H9 (cell line): ENCODE results near the gene PLN. TPM values are rescaled to one million over a fixed set of nuclear protein-coding genes. Genes with fewer than 3 reads are reported as not detected.

ENCODE experiments used
- DNase-seq: peaks from one replicate; pipeline ENCODE4 v3.0.0-alpha.2; 2017
- H2AFZ ChIP-seq: one replicate; pipeline ENCODE4 v1.6.1; 2013; ENCODE audit warnings: mild to moderate bottlenecking, low read length, control low read depth, moderate library complexity
- H2AK5ac ChIP-seq: 2 replicates; pipeline ENCODE4 v1.6.1; 2013; ENCODE audit warnings: low read length, control low read depth, mixed read lengths; ENCODE audit not compliant: insufficient read length
- H2BK120ac ChIP-seq: one replicate; pipeline ENCODE4 v1.6.1; 2013; ENCODE audit warnings: low read depth, mild to moderate bottlenecking, low read length, control low read depth, inconsistent platforms; ENCODE audit not compliant: poor library complexity, severe bottlenecking
- H2BK12ac ChIP-seq: 2 replicates; pipeline ENCODE4 v1.6.1; 2013; ENCODE audit warnings: low read length, control low read depth, mixed read lengths, low read depth; ENCODE audit not compliant: insufficient read length
- H2BK15ac ChIP-seq: 2 replicates; pipeline ENCODE4 v1.6.1; 2013; ENCODE audit warnings: low read depth, low read length, control low read depth
- H2BK20ac ChIP-seq: one replicate; pipeline ENCODE4 v1.6.1; 2013; ENCODE audit warnings: low read depth, mild to moderate bottlenecking, low read length, control low read depth, inconsistent platforms; ENCODE audit not compliant: poor library complexity, severe bottlenecking
- H2BK5ac ChIP-seq: 2 replicates; pipeline ENCODE4 v1.6.1; 2013; ENCODE audit warnings: low read length, control low read depth, mixed read lengths; ENCODE audit not compliant: insufficient read length
- H3K14ac ChIP-seq: 2 replicates; pipeline ENCODE4 v1.6.1; 2013; ENCODE audit warnings: low read length, control low read depth; ENCODE audit not compliant: insufficient read depth
- H3K18ac ChIP-seq: 2 replicates; pipeline ENCODE4 v1.6.1; 2013; ENCODE audit warnings: low read depth, mild to moderate bottlenecking, mixed read lengths, low read length, control low read depth; ENCODE audit not compliant: insufficient read length
- H3K23ac ChIP-seq: 2 replicates; pipeline ENCODE4 v1.6.1; 2013; ENCODE audit warnings: low read length, control low read depth, mixed read lengths, low read depth; ENCODE audit not compliant: insufficient read length
- H3K23me2 ChIP-seq: 2 replicates; pipeline ENCODE4 v1.6.1; 2013; ENCODE audit warnings: low read depth, mild to moderate bottlenecking, mixed read lengths, low read length, control low read depth; ENCODE audit not compliant: insufficient read length, poor library complexity, severe bottlenecking
- H3K27ac ChIP-seq: 2 replicates; pipeline ENCODE4 v1.5.1; 2013; ENCODE audit warnings: low read length, control low read depth, mixed read lengths, low read depth; ENCODE audit not compliant: insufficient read length
- H3K27me3 ChIP-seq: 2 replicates; pipeline ENCODE4 v1.6.1; 2013; ENCODE audit warnings: low read length, control low read depth, inconsistent platforms; ENCODE audit not compliant: insufficient read depth
- H3K4ac ChIP-seq: 2 replicates; pipeline ENCODE4 v1.6.1; 2013; ENCODE audit warnings: low read depth, mild to moderate bottlenecking, control low read depth, inconsistent platforms, low read length, moderate library complexity
- H3K4me1 ChIP-seq: 2 replicates; pipeline ENCODE4 v1.6.1; 2013; ENCODE audit warnings: low read length, control low read depth, inconsistent platforms; ENCODE audit not compliant: insufficient read depth
- H3K4me2 ChIP-seq: 2 replicates; pipeline ENCODE4 v1.6.1; 2013; ENCODE audit warnings: low read length, control low read depth, mixed read lengths; ENCODE audit not compliant: insufficient read length, insufficient read depth
- H3K56ac ChIP-seq: 2 replicates; pipeline ENCODE4 v1.6.1; 2013; ENCODE audit warnings: low read depth, mild to moderate bottlenecking, mixed read lengths, low read length, control low read depth; ENCODE audit not compliant: insufficient read length
- H3K79me1 ChIP-seq: 2 replicates; pipeline ENCODE4 v1.6.1; 2013; ENCODE audit warnings: low read depth, mild to moderate bottlenecking, moderate library complexity, low read length, control low read depth, inconsistent platforms; ENCODE audit not compliant: insufficient read depth, poor library complexity, severe bottlenecking
- H3K79me2 ChIP-seq: 2 replicates; pipeline ENCODE4 v1.6.1; 2013; ENCODE audit warnings: low read length, control low read depth, inconsistent platforms; ENCODE audit not compliant: insufficient read depth
- H3K9ac ChIP-seq: 2 replicates; pipeline ENCODE4 v1.6.1; 2013; ENCODE audit warnings: low read length, control low read depth, mixed read lengths; ENCODE audit not compliant: insufficient read length; ENCODE audit errors: extremely low read depth
- H3K9me3 ChIP-seq: one replicate; pipeline ENCODE4 v1.6.1; 2013; ENCODE audit warnings: low read depth, low read length, inconsistent platforms; ENCODE audit not compliant: control insufficient read depth
- H3T11ph ChIP-seq: one replicate; pipeline ENCODE4 v1.6.1; 2013; ENCODE audit warnings: mild to moderate bottlenecking, low read length, control low read depth, inconsistent platforms
- H4K20me1 ChIP-seq: one replicate; pipeline ENCODE4 v1.6.1; 2013; ENCODE audit not compliant: control insufficient read depth, insufficient read length, insufficient read depth
- H4K5ac ChIP-seq: 2 replicates; pipeline ENCODE4 v1.6.1; 2013; ENCODE audit warnings: low read depth, mild to moderate bottlenecking, mixed read lengths, low read length, control low read depth; ENCODE audit not compliant: insufficient read length
- H4K8ac ChIP-seq: replicated peaks from 2 replicates; pipeline ENCODE4 v1.6.1; 2013; ENCODE audit warnings: low read length, control low read depth, mixed read lengths, low read depth; ENCODE audit not compliant: insufficient read length
- H4K91ac ChIP-seq: 2 replicates; pipeline ENCODE4 v1.6.1; 2013; ENCODE audit warnings: low read depth, mild to moderate bottlenecking, moderate library complexity, mixed read lengths, low read length, control low read depth; ENCODE audit not compliant: insufficient read length
- H3K27ac Mint-ChIP-seq, 3 experiments: 2 replicates in 2 of 3; 3 replicates in 1 of 3; pipeline ENCODE4 v1.8.0; 2020 to 2021; ENCODE audit warnings: mixed read lengths in 3 of 3, mild to moderate bottlenecking in 1 of 3, moderate library complexity in 1 of 3
- H3K27me3 Mint-ChIP-seq: 2 replicates; pipeline ENCODE4 v1.8.0; 2021; ENCODE audit warnings: low read depth, mild to moderate bottlenecking, moderate library complexity, mixed read lengths
- H3K36me3 Mint-ChIP-seq, 3 experiments: 2 replicates in 2 of 3; 3 replicates in 1 of 3; pipeline ENCODE4 v1.8.0; 2020 to 2021; ENCODE audit warnings: low read depth in 3 of 3, mixed read lengths in 3 of 3; ENCODE audit not compliant: insufficient read depth in 1 of 3
- H3K4me1 Mint-ChIP-seq, 2 experiments: 2 replicates each; pipeline ENCODE4 v1.8.0; 2020; ENCODE audit warnings: mixed read lengths in 2 of 2
- H3K4me3 Mint-ChIP-seq, 2 experiments: 2 replicates in 1 of 2; 3 replicates in 1 of 2; pipeline ENCODE4 v1.8.0; 2020 to 2021; ENCODE audit warnings: mild to moderate bottlenecking in 2 of 2, mixed read lengths in 2 of 2, moderate library complexity in 1 of 2
- H3K9me3 Mint-ChIP-seq, 2 experiments: 2 replicates in 1 of 2; 3 replicates in 1 of 2; pipeline ENCODE4 v1.8.0; 2020; ENCODE audit warnings: mild to moderate bottlenecking in 2 of 2, mixed read lengths in 2 of 2, moderate library complexity in 1 of 2
- total RNA-seq: library from RNA; stranded (reverse); gene quantifications from 2 replicates; pipeline ENCODE4 v1.2.1, GENCODE V29; 2021
- TF ChIP-seq, protein P1 (sequence below): fragments of 200-600 bp; sonication (generic); conservative IDR thresholded peaks from 3 replicates; pipeline ENCODE4 v1.8.0; 2021; ENCODE audit warnings: antibody characterized with exemption, mild to moderate bottlenecking

The PLN gene
- total RNA-seq, 1 experiment from 2014 or later: not detected

DNA sequence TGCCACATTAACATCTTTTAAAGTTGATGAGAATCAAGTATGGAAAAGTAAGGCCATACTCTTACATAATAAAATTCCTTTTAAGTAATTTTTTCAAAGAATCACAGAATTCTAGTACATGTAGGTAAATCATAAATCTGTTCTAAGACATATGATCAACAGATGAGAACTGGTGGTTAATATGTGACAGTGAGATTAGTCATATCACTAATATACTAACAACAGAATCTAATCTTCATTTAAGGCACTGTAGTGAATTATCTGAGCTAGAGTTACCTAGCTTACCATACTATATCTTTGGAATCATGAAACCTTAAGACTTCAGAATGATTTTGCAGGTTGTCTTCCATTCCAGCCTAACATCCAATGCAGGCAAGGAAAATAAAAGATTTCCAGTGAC lies 11.6 kb downstream of the PLN start:
- Histone ChIP-seq H3K56ac (no peak overlapping the region), H4K91ac (no peak overlapping the region), H4K8ac (no peak overlapping the region), H3K4me2 (no peak overlapping the region), H3K23ac (no peak overlapping the region), H4K20me1 (no peaks in the 10 kb centered on the region), H3K27me3 (no peaks in the 10 kb centered on the region; the same call in 1 of the 2 replicates), H2AK5ac (no peak overlapping the region), H3K9me3 (no peaks in the 10 kb centered on the region), H3K4me1 (no peaks in the 10 kb centered on the region), H3K14ac (no peak overlapping the region), H2BK5ac (no peak overlapping the region), H3K79me1 (peaks cover 4% of the 10 kb centered on the region), H4K5ac (no peak overlapping the region), H3K23me2 (no peaks in the 10 kb centered on the region), H3K79me2 (no peaks in the 10 kb centered on the region), H3K4ac (no peak overlapping the region), H3K27ac (no peak overlapping the region), H2AFZ (no peak overlapping the region), H2BK12ac (no peak overlapping the region), H2BK20ac (no peak overlapping the region), H3K18ac (no peak overlapping the region), H2BK120ac (no peak overlapping the region), H3K9ac (no peak overlapping the region), H2BK15ac (no peak overlapping the region), H3T11ph (no peak overlapping the region)
- Mint-ChIP-seq H3K4me3 (no peak overlapping the region), H3K36me3 (no peaks in the 10 kb centered on the region), H3K27me3 (no peaks in the 10 kb centered on the region), H3K27ac (no peak overlapping the region), H3K4me1 (no peaks in the 10 kb centered on the region), H3K9me3 (no peaks in the 10 kb centered on the region)
- no peak for DNase-seq
- TF ChIP-seq, protein P1, sequence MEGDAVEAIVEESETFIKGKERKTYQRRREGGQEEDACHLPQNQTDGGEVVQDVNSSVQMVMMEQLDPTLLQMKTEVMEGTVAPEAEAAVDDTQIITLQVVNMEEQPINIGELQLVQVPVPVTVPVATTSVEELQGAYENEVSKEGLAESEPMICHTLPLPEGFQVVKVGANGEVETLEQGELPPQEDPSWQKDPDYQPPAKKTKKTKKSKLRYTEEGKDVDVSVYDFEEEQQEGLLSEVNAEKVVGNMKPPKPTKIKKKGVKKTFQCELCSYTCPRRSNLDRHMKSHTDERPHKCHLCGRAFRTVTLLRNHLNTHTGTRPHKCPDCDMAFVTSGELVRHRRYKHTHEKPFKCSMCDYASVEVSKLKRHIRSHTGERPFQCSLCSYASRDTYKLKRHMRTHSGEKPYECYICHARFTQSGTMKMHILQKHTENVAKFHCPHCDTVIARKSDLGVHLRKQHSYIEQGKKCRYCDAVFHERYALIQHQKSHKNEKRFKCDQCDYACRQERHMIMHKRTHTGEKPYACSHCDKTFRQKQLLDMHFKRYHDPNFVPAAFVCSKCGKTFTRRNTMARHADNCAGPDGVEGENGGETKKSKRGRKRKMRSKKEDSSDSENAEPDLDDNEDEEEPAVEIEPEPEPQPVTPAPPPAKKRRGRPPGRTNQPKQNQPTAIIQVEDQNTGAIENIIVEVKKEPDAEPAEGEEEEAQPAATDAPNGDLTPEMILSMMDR: no peak
